TTC549 (cell line): ENCODE measurements around the gene ZNF629.

ENCODE experiments used
- FAIRE-seq: peaks from 2 replicates; lab custom pipeline; 2012; peaks lifted over from hg19 to GRCh38; lab: Jason Lieb, UNC

Gene ZNF629

GRCh38 chr16:30786115-30786935 is 680 bp downstream of the ZNF629 start:
- no peak for FAIRE-seq

GRCh38 chr16:30785126-30786106 is 1.6 kb downstream of the ZNF629 start:
- no peak for FAIRE-seq

- FAIRE-seq: no peak
Measured at GRCh38 chr16:30784215-30784614, 2.8 kb downstream of the ZNF629 start.

- no peak for FAIRE-seq
Measured at GRCh38 chr16:30783280-30784109, 3.5 kb downstream of the ZNF629 start.

GRCh38 chr16:30782486-30783279 is 4.3 kb downstream of the ZNF629 start:
- FAIRE-seq: no peak

GRCh38 chr16:30780549-30780948 is 6.5 kb downstream of the ZNF629 start:
- FAIRE-seq: no peak

GRCh38 chr16:30780021-30780420 is 7.0 kb downstream of the ZNF629 start:
- no peak for FAIRE-seq

GRCh38 chr16:30779596-30779995 is 7.4 kb downstream of the ZNF629 start:
- FAIRE-seq: no peak

GRCh38 chr16:30778549-30779244 is 8.3 kb downstream of the ZNF629 start:
- no peak for FAIRE-seq

GRCh38 chr16:30777591-30778297 is 9.3 kb downstream of the ZNF629 start:
- no peak for FAIRE-seq

- FAIRE-seq: no peak
Measured at GRCh38 chr16:30775392-30776188, 11.4 kb downstream of the ZNF629 start.

- no peak for FAIRE-seq
Measured at GRCh38 chr16:30775131-30775391, 11.9 kb downstream of the ZNF629 start.

- FAIRE-seq: no peak
Measured at GRCh38 chr16:30774367-30775130, 12.5 kb downstream of the ZNF629 start.

GRCh38 chr16:30773826-30774225 is 13.2 kb downstream of the ZNF629 start:
- FAIRE-seq: no peak

GRCh38 chr16:30771726-30772125 is 15.3 kb downstream of the ZNF629 start:
- no peak for FAIRE-seq

- no peak for FAIRE-seq
Measured at GRCh38 chr16:30769379-30770089, 17.5 kb downstream of the ZNF629 start.

GRCh38 chr16:30768583-30769181 is 18.3 kb downstream of the ZNF629 start:
- FAIRE-seq: no peak
